HG03280 (cell line): ENCODE measurements around the gene TIMM13.

Experiments
- ATAC-seq: cut with Tn5 transposase; IDR thresholded peaks from one replicate; pipeline ENCODE4 v1.9.1; 2021; ENCODE audit warnings: mild to moderate bottlenecking, moderate library complexity; ENCODE audit not compliant: unreplicated experiment

Gene TIMM13

GRCh38 chr19:2387367-2388288, 39.8 kb downstream of the TIMM13 start:
- no peak for ATAC-seq

- ATAC-seq = no peak
Measured at GRCh38 chr19:2385053-2385721, 42.2 kb downstream of the TIMM13 start.

GRCh38 chr19:2382530-2383222, 44.7 kb downstream of the TIMM13 start:
- ATAC-seq = no peak

GRCh38 chr19:2381148-2381820, 46.1 kb downstream of the TIMM13 start:
- ATAC-seq = no peak

- no peak for ATAC-seq
Measured at GRCh38 chr19:2380567-2380966, 46.8 kb downstream of the TIMM13 start.

GRCh38 chr19:2376784-2377519, 50.4 kb downstream of the TIMM13 start:
- ATAC-seq = no peak
